Right lobe of liver (tissue), 4 donors: Measurements from ENCODE around the gene DDI2.

ENCODE experiments used
- POLR2A ChIP-seq: fragments of 450-650 bp; IDR thresholded peaks from one replicate; pipeline ENCODE4 v1.6.1; 2017; ENCODE audit warnings: antibody characterized with exemption, mild to moderate bottlenecking
- TF ChIP-seq, protein P1 (sequence below), 4 donors: fragments of 200-600 bp in 3 of 4; fragments of 450-650 bp in 1 of 4; IDR thresholded peaks; one replicate each; pipeline versions ENCODE4 v1.5.1 to v1.8.0; 2016 to 2022; ENCODE audit warnings: antibody characterized with exemption in 4 of 4, mild to moderate bottlenecking in 2 of 4
- donor health status: DM: no; HTN: no; CAD: no.
- donor health status: DM: no; HTN: no; CAD: no.
- donor health status: DM: no; HTN: yes; CAD: no.

DNA sequence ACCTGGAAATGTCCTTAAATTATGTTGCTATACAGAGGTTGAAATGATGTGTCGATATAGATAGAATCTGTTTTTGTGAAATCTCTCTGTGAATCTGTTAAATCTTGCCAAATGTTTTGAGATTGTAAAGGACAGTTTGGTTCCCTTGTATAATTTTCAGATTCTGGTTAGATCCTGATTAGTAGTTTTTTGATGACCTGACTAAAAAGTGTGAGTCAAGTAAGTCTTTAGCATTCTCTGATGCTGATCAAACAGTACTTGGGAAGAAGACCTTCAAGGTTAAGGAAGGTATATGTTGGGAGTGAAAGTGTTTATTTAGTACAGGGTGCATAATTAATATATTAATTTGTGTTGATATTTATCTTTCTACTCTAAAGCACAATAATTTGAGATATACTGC lies 32.7 kb downstream of the DDI2 start:
- TF ChIP-seq, protein P1, sequence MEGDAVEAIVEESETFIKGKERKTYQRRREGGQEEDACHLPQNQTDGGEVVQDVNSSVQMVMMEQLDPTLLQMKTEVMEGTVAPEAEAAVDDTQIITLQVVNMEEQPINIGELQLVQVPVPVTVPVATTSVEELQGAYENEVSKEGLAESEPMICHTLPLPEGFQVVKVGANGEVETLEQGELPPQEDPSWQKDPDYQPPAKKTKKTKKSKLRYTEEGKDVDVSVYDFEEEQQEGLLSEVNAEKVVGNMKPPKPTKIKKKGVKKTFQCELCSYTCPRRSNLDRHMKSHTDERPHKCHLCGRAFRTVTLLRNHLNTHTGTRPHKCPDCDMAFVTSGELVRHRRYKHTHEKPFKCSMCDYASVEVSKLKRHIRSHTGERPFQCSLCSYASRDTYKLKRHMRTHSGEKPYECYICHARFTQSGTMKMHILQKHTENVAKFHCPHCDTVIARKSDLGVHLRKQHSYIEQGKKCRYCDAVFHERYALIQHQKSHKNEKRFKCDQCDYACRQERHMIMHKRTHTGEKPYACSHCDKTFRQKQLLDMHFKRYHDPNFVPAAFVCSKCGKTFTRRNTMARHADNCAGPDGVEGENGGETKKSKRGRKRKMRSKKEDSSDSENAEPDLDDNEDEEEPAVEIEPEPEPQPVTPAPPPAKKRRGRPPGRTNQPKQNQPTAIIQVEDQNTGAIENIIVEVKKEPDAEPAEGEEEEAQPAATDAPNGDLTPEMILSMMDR (IDR thresholded peaks at IDR 0.05) = no peak
- TF ChIP-seq POLR2A = no peak
